H7 (cell line): ENCODE results near the gene TRRAP. TPM values are rescaled to one million over a fixed set of nuclear protein-coding genes. Genes with fewer than 3 reads are reported as not detected.

Experiments used
- DNase-seq: peaks from one replicate; pipeline ENCODE4 v3.0.0; 2012
- H3K27me3 ChIP-seq: 2 replicates; pipeline ENCODE4 v1.6.0; 2011; ENCODE audit warnings: mild to moderate bottlenecking, low read length; ENCODE audit not compliant: control insufficient read depth, insufficient read depth
- H3K36me3 ChIP-seq: replicated peaks from 2 replicates; pipeline ENCODE4 v1.5.1; 2011; ENCODE audit warnings: low read length; ENCODE audit not compliant: control insufficient read depth, insufficient read depth
- H3K4me3 ChIP-seq: 2 replicates; pipeline ENCODE4 v1.5.1; 2011; ENCODE audit warnings: low read depth, mild to moderate bottlenecking, control low read depth, low read length, moderate library complexity; ENCODE audit not compliant: insufficient read depth
- total RNA-seq: library from RNA; depleted of rRNA; stranded (reverse); fragments of >200 nt; shearing (Covaris generic); gene quantifications from 2 replicates; pipeline ENCODE4 v1.2.3, GENCODE V29; 2014

Gene TRRAP
- total RNA-seq, 1 experiment from 2014 or later: 13.0 TPM

- no peak for DNase-seq
- Histone ChIP-seq H3K27me3 (no peaks in the 10 kb centered on the region), H3K4me3 (no peak overlapping the region), H3K36me3 (peaks cover 43% of the 10 kb centered on the region)
Observed at GRCh38 chr7:98988641-98989040, 110.3 kb downstream of the TRRAP start.

DNA sequence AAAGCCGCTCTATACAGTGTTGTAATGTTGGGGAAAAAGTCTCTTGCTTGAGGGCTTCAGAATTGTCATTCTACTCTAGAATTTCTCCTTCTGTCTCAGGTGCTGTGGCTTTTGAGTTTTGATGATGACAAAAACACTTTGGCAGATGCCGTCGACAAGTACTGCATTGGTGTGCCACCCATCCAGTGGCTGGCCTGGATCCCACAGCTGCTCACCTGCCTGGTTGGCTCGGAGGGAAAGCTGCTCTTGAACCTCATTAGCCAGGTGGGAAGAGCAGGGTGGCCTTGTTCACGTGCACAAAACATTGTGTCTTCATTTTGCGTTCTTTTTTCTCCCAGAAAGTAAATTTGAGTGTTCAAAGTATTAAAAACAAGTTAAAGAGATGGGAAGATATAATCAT is 112.0 kb downstream of the TRRAP start:
- peaks cover 40% of the 10 kb centered on the region for H3K36me3 ChIP-seq
- no peaks in the 10 kb centered on the region for H3K27me3 ChIP-seq
- no peak overlapping the region for H3K4me3 ChIP-seq
- no peak for DNase-seq

GRCh38 chr7:98991141-98991540 is 112.8 kb downstream of the TRRAP start:
- H3K27me3 ChIP-seq: no peaks in the 10 kb centered on the region
- no peak for DNase-seq
- H3K36me3 ChIP-seq: peaks cover 37% of the 10 kb centered on the region
- H3K4me3 ChIP-seq: no peak overlapping the region

GRCh38 chr7:98992076-98992475 is 113.7 kb downstream of the TRRAP start:
- Histone ChIP-seq H3K36me3 (peaks cover 38% of the 10 kb centered on the region), H3K4me3 (no peak overlapping the region), H3K27me3 (no peaks in the 10 kb centered on the region)
- DNase-seq: no peak

- Histone ChIP-seq H3K36me3 (peaks cover 40% of the 10 kb centered on the region), H3K27me3 (no peaks in the 10 kb centered on the region), H3K4me3 (no peak overlapping the region)
- DNase-seq: peak; percentile 72
Observed at GRCh38 chr7:98993024-98993897, 114.9 kb downstream of the TRRAP start.

DNA sequence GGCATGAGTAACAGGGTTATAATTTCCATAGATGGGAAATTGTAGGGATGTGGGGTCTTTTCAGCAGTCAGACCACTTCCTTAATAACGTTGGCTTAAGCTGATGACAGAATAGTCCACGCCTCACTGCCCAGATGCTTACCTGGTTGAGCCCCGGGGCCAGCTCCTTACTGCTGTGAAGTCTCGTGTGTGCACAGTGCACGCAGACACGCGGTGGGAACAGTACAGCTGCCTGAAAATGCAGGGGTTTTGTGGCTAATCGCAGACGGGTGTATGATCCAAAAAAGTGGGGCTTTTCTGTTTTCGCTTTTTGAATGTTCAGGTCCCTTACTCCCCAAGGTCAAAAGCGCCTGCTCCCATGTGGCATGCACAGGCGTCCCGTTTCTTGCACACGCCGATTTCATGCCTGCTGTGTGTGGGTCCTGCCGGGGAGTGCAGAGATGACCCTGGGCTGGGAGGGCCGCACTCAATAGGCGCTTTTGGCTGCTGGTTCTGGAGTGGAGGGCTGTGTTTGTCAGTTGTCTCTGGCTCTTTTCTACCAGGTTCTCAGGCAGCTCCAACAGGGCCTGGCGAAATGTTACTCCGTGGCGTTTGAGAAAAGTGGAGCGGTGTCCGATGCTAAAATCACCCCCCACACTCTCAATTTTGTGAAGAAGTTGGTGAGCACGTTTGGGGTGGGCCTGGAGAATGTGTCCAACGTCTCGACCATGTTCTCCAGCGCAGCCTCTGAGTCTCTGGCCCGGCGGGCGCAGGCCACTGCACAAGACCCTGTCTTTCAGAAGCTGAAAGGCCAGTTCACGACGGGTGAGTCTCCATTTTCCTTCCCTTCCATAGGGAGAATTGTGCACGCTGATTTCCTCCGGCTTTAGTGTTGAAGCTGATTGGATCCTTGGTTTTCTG is 116.0 kb downstream of the TRRAP start:
- H3K4me3 ChIP-seq: no peak overlapping the region
- H3K36me3 ChIP-seq: peaks cover 37% of the 10 kb centered on the region
- no peaks in the 10 kb centered on the region for H3K27me3 ChIP-seq
- no peak for DNase-seq

DNA sequence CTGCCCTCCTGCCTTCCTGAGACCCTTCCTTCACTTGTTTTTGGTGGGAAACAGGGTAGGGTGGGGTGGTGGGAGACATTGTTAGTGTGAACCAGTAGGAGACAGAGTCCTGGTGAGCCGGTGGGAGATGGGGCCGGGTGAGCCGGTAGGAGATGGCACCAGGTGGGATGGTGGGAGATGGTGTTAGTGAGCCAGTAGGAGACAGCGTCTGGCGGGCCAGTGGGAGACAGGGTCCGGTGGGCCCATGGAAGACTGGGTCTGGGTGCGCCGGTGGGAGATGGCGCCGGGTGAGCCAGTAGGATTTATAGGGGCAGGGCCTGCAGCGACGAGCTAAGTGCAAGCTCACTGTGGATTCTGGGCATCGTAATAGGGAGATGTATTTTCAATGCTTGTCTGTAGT is 116.8 kb downstream of the TRRAP start:
- no peak for DNase-seq
- Histone ChIP-seq H3K27me3 (no peaks in the 10 kb centered on the region), H3K4me3 (no peak overlapping the region), H3K36me3 (peaks cover 36% of the 10 kb centered on the region)

DNA sequence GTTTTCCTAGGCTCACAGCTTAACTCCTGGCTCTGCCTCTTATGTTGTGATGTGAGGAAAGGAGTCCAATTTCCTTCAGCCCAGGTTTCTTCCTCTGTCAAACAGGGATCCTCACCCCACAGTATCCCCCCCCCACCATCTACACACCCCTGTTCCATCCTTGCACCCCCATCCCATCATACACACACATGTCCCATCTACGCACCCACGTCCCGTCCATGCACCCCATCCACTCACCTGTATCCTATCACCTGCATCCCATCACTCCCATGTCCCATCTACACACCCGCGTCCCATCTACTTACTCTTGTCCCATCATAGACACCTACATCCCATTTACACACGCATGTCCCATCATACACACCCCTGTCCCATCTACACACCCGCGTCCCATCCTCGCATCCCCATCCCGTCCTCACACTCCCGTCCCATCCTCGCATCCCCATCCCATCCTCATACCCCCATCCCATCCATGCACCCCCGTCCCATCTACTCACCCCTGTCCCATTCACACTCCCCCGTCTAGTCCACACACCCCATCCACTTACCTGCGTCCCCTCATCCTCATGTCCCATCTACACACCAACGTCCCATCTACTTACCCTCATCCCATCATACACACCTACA is 117.3 kb downstream of the TRRAP start:
- Histone ChIP-seq H3K27me3 (no peaks in the 10 kb centered on the region), H3K4me3 (no peak overlapping the region), H3K36me3 (peaks cover 36% of the 10 kb centered on the region)
- no peak for DNase-seq

DNA sequence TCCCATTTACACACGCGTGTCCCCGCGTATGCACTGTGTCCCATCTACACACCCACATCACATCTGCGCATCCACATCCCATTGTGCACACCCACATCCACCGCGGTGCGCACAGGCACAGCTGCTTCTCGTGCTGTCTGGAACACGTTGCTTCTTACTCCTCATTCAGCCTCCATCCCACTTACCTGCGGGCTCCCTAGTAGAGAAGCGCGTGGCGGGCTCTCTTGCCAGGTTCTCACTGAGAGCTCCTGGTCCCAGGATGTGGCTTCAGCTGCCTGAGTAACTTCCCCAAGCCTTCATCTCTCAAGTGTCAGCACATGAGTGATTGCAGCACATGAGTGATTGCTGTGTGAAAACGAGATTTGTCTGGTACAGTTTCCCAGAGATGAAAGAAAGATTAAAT is 117.8 kb downstream of the TRRAP start:
- no peak for DNase-seq
- Histone ChIP-seq H3K36me3 (peaks cover 34% of the 10 kb centered on the region), H3K4me3 (no peak overlapping the region), H3K27me3 (no peaks in the 10 kb centered on the region)

DNA sequence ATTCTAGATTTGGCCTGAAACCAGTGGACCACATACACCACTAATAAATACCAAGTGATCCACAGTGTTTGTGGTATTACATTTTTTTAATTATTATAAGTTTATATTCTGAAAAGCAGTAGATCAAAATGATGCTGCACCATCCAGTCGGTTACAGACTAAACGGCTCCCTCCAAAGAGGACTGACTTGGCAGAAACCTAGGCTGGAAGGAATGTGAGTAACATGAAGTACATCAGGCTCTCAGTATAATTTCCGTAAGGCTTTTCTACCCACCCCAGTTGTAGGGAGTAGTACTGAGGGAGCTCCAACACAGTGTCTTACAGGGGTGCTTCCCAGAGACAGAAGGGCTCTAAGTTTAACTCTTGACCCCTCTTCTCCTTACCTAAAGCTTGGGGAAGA is 119.5 kb downstream of the TRRAP start:
- H3K27me3 ChIP-seq: no peaks in the 10 kb centered on the region
- H3K4me3 ChIP-seq: no peak overlapping the region
- DNase-seq: no peak
- peaks cover 30% of the 10 kb centered on the region for H3K36me3 ChIP-seq

- Histone ChIP-seq H3K36me3 (peaks cover 25% of the 10 kb centered on the region), H3K4me3 (no peak overlapping the region), H3K27me3 (no peaks in the 10 kb centered on the region)
- no peak for DNase-seq
Observed at GRCh38 chr7:98998821-98999725, 120.7 kb downstream of the TRRAP start.

GRCh38 chr7:99000196-99000903 is 122.0 kb downstream of the TRRAP start:
- peaks cover 28% of the 10 kb centered on the region for H3K36me3 ChIP-seq
- DNase-seq: peak; percentile 30
- no peaks in the 10 kb centered on the region for H3K27me3 ChIP-seq
- H3K4me3 ChIP-seq: no peak overlapping the region

- peak; percentile 11 for DNase-seq
- Histone ChIP-seq H3K4me3 (no peak overlapping the region), H3K36me3 (peaks cover 27% of the 10 kb centered on the region), H3K27me3 (no peaks in the 10 kb centered on the region)
Observed at GRCh38 chr7:99000904-99001465, 122.7 kb downstream of the TRRAP start.
